Psoas muscle (tissue), 8 donors: Measurements from ENCODE around the gene GOLGB1. TPM values are rescaled to one million over a fixed set of nuclear protein-coding genes. Genes with fewer than 3 reads are reported as not detected.
"Not testable (repeated sequence)": the region's sequence is repeated elsewhere in the genome, so short reads cannot be mapped to it uniquely, and the experiment has no call there.

Experiments used
- ATAC-seq, 4 donors: fragments of 200-7000 bp; cut with Tn5 transposase; one replicate each; pipeline ENCODE4 v1.9.1; 2020; ENCODE audit warnings: moderate library complexity in 3 of 4, mild to moderate bottlenecking in 2 of 4
- DNase-seq, 2 donors: peaks; one replicate each; pipeline ENCODE4 v3.0.0-alpha.2; 2020
- H3K27ac ChIP-seq: fragments of 200-600 bp; one replicate; pipeline ENCODE4 v1.8.0; 2022
- H3K27me3 ChIP-seq, 3 donors: fragments of 200-600 bp in 1 of 3; one replicate each; pipeline versions ENCODE4 v1.6.1 to v1.8.0; 2013 to 2022; ENCODE audit warnings: low read length in 2 of 3, mild to moderate bottlenecking in 2 of 3, moderate library complexity in 1 of 3; ENCODE audit not compliant: insufficient read depth in 3 of 3
- H3K36me3 ChIP-seq, 2 donors: fragments of 200-600 bp in 1 of 2; one replicate each; pipeline versions ENCODE4 v1.6.1 to v1.8.0; 2013 to 2022; ENCODE audit warnings: low read depth in 1 of 2, mild to moderate bottlenecking in 1 of 2, moderate library complexity in 1 of 2; ENCODE audit not compliant: insufficient read depth in 1 of 2
- H3K4me1 ChIP-seq: fragments of 200-600 bp; one replicate; pipeline ENCODE4 v1.8.0; 2022
- H3K4me3 ChIP-seq: fragments of 200-600 bp; one replicate; pipeline ENCODE4 v1.8.0; 2022; ENCODE audit warnings: mild to moderate bottlenecking
- H3K9me3 ChIP-seq: fragments of 200-600 bp; one replicate; pipeline ENCODE4 v1.8.0; 2022
- CTCF ChIP-seq: fragments of 200-600 bp; IDR thresholded peaks from one replicate; pipeline ENCODE4 v1.8.0; 2022; ENCODE audit warnings: antibody characterized with exemption
- WGBS, 3 donors: extraction: QIAGEN DNeasy Blood & Tissue Kit; methylation state at CpG; one replicate each; pipeline versions ENCODE4 v1.1.6 to v1.1.7; 2013; 5-methylcytosine and 5-hydroxymethylcytosine counted together
- intact Hi-C, 2 donors: fragments of 100-400 bp; cut with DNase I; formaldehyde crosslinking; loops; one replicate each; pipeline versions ENCODE4 v1.11.0 to v1.14.2; 2022
- polyA plus RNA-seq, 3 donors: library from polyadenylated mRNA; stranded (reverse); fragments of 200-250 nt; gene quantifications; one replicate each; pipeline ENCODE4 v1.2.3, GENCODE V29; 2013
- total RNA-seq, 4 donors: library from RNA; stranded (reverse); fragmentation: NEBNext Ultra II Directional in 2 of 4; extraction: Animal tissue kit (Norgen Biotek cat#: 25700) in 2 of 4; gene quantifications; one replicate each; pipeline versions ENCODE4 v1.2.1 to v1.2.4, GENCODE V29; 2021 to 2023
- donor health status: healthy with polysubstance abuse.
- donor health status: DM: no; HTN: no; CAD: no; lungs with moderate emphysema.
- donor health status: Bipolar disorder and iron deficiency.
- donor health status: healthy.
- donor health status: DM: yes; HTN: yes; CAD: no.
- donor health status: DM: no; HTN: no; CAD: no.
- donor health status: DM: no; HTN: no; CAD: no.
- donor health status: DM: yes; HTN: yes; CAD: no.

Gene GOLGB1
- total and polyA plus RNA-seq, 7 donors: 7.5 to 30.7 (median 20.6) TPM

- ATAC-seq (no peak), DNase-seq (no peak)
- TF ChIP-seq CTCF: no peak
- intact Hi-C loops: loop anchor here in 1 of 2 donors (10.0 kb wide), 1 partner anchor 62 kb away; no protein-coding TSS in a partner anchor
- Histone ChIP-seq H3K27ac (no peak overlapping the region), H3K4me1 (no peaks in the 10 kb centered on the region), H3K4me3 (no peak overlapping the region), H3K9me3 (no peaks in the 10 kb centered on the region), H3K36me3 (peaks cover 11 to 88% of the 10 kb centered on the region in 2 donors), H3K27me3 (no peaks in the 10 kb centered on the region)
- 61 to 71% (median 66%) methylated on average over 2 of the region's 2 CpGs for WGBS, 3 donors
Measured at GRCh38 chr3:121786485-121786884, 36.9 kb upstream of the GOLGB1 start.

GRCh38 chr3:121782784-121783183 lies 33.2 kb upstream of the GOLGB1 start:
- 78 to 87% (median 80%) methylated on average over 8 of the region's 8 CpGs for WGBS, 3 donors
- not testable (repeated sequence) for H3K4me1 ChIP-seq, ATAC-seq, H3K4me3 ChIP-seq, H3K27me3 ChIP-seq, H3K27ac ChIP-seq, DNase-seq, H3K9me3 ChIP-seq
- intact Hi-C loops: loop anchor here in 1 of 2 donors (10.0 kb wide), 1 partner anchor 58 kb away; no protein-coding TSS in a partner anchor
- H3K36me3 ChIP-seq: peaks cover 9 to 91% of the 10 kb centered on the region in 2 donors

- 96 to 99% (median 97%) methylated on average over 7 of the region's 7 CpGs for WGBS, 3 donors
- intact Hi-C loops: loop anchor here in 1 of 2 donors (10.0 kb wide), 1 partner anchor 57 kb away; no protein-coding TSS in a partner anchor
- no peak overlapping the region for H3K4me3 ChIP-seq
- peaks cover 5 to 91% of the 10 kb centered on the region in 2 donors for H3K36me3 ChIP-seq
- H3K9me3 ChIP-seq: no peaks in the 10 kb centered on the region
- no peak overlapping the region for H3K27ac ChIP-seq
- no peaks in the 10 kb centered on the region for H3K27me3 ChIP-seq
- no peak for TF ChIP-seq CTCF
- DNase-seq (no peak), ATAC-seq (no peak)
- H3K4me1 ChIP-seq: no peaks in the 10 kb centered on the region
Measured at GRCh38 chr3:121781611-121782010, 32.1 kb upstream of the GOLGB1 start.

- H3K27me3 ChIP-seq, H3K27ac ChIP-seq, DNase-seq, ATAC-seq, H3K9me3 ChIP-seq, H3K4me3 ChIP-seq, H3K4me1 ChIP-seq, intact Hi-C loops: not testable (repeated sequence)
- H3K36me3 ChIP-seq: peaks cover 2 to 92% of the 10 kb centered on the region in 2 donors
- WGBS, 3 donors: 96 to 100% (median 98%) methylated on average over 4 of the region's 4 CpGs
Measured at GRCh38 chr3:121775095-121775494, 25.6 kb upstream of the GOLGB1 start.

GRCh38 chr3:121769246-121769645 lies 19.7 kb upstream of the GOLGB1 start:
- 99 to 100% (median 100%) methylated on average over 1 of the region's 1 CpG for WGBS, 3 donors
- DNase-seq: no peak
- no peak overlapping the region for H3K4me3 ChIP-seq
- no peak for ATAC-seq
- TF ChIP-seq CTCF: no peak
- no peaks in the 10 kb centered on the region for H3K4me1 ChIP-seq
- no peak overlapping the region for H3K27ac ChIP-seq
- no peaks in the 10 kb centered on the region for H3K9me3 ChIP-seq
- intact Hi-C loops: no loop called here
- H3K27me3 ChIP-seq: no peaks in the 10 kb centered on the region
- H3K36me3 ChIP-seq: peaks cover 0 to 49% of the 10 kb centered on the region in 2 donors

GRCh38 chr3:121768452-121768851 lies 18.9 kb upstream of the GOLGB1 start:
- TF ChIP-seq CTCF: no peak
- WGBS, 3 donors: 81 to 98% (median 97%) methylated on average over 2 of the region's 2 CpGs
- Histone ChIP-seq H3K36me3 (peaks cover 0 to 43% of the 10 kb centered on the region in 2 donors), H3K27me3 (no peaks in the 10 kb centered on the region), H3K4me1 (no peaks in the 10 kb centered on the region), H3K4me3 (no peak overlapping the region), H3K9me3 (no peaks in the 10 kb centered on the region), H3K27ac (no peak overlapping the region)
- ATAC-seq (no peak), DNase-seq (no peak)
- intact Hi-C loops: no loop called here
